Activated CD8-positive, alpha-beta memory T cell treated with anti-CD3 and anti-CD28 coated beads, Interleukin-2, amount 50 U/mL, for 48 hours (primary cell): ENCODE measurements around the gene GNG5.
"Not testable (repeated sequence)": the region's sequence is repeated elsewhere in the genome, so short reads cannot be mapped to it uniquely, and the experiment has no call there.

ENCODE experiments used
- DNase-seq: peaks from one replicate; pipeline ENCODE4 v3.0.0-alpha.2; 2020

The GNG5 gene

DNA sequence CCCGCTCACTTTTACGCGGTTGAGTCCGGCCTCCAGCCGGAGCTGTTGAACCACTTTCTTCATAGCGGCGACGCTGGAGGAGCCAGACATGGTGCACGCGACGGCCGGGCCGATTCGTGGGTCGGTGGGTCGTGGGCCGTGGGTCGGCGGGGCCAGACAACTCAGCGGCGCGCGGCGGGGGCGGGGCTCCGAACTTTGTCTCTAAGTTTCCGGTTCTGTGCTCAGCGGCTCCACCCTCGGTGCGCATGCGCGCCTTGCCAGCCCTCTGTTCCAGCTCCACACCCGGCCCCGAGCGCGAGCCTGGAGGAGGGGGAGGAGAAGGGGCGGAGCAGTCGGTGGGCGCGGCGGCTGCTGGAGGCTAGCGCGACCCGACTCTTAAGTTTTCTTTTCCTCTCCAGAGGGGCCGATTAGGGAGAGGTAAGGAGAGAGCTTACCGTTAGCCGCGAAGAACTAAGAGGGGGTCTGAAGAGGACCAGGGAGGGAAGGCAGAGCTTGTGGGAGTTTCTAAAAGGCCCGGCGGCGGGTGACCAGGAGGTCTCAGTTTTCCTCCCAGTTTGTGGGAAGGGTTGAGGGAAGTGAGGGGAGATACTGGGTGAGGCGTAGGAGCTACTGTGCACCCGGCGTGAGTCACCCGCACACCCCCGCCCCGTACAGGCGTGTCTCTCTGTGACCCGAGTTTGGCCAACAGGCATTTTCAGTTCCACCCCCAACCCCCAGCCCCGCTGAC, at the start of gene GNG5, which contains the start of gene SPATA1:
Gene GNG5, minus strand, starts transcription at position 580 of the 727 bp plus-strand sequence. Its CDS starts 490 bp downstream, at position 90.
Gene SPATA1, plus strand, starts transcription at position 385 of the 727 bp plus-strand sequence. CDS start 9,974 bp downstream, outside the sequence.
- DNase-seq: peak; percentile 99

DNA sequence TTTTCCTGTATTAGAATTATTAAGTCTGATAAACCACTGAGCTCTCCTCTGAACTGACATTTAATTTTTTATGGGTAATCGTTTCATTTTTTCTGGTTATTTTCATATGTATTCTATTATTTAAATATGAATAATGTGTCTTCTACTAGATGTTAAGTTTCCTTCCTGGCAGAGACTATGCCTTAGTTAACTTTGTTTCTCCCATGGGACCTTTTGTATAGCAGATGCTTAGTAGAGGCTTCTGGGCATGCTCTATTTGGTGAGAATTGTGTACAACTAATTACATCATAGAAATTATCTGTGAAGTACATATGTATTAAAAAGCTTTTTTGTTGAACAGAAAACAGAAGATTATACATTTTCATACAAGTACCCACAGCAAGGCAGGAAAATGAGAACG, 44.4 kb upstream of the GNG5 start:
- no peak for DNase-seq

DNA sequence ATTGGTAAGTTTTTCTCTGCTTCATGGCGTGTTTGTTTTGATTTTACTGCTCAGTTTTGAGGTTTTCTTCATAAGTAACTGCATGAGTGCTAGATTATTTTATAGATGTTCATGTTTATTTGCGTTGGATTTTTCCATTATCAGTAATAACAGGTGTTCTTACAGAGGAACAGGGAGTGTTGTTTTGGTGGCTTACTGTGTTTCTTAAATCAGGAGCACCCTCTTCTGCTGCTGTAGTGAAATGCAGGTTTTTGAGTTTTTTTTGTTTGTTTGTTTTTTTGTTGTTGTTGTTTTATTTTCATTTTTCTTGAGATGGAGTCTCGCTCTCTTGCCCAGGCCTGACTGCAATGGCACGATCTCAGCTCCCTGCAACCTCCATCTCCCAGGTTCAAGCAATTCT, 35.3 kb upstream of the GNG5 start:
- DNase-seq: no peak

DNA sequence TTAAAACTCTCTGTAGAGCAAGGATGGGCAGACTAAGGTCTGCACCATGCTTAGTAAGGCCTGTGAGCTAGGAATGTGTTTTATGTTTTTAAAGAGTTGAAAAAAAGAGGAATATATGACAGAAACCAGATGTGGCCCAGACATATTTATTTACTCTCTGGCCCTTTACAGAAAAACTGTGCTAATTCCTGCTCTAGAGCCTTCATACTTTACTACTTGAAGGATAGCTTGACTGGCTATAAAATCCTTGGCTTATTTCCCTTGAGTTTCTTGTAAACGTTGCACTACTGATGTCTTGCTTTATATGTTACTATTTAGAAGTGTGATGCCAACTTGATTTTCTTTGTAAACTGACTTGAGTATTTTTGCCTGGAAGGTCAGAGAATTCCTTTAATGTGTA, 34.4 kb upstream of the GNG5 start:
- DNase-seq: no peak

DNA sequence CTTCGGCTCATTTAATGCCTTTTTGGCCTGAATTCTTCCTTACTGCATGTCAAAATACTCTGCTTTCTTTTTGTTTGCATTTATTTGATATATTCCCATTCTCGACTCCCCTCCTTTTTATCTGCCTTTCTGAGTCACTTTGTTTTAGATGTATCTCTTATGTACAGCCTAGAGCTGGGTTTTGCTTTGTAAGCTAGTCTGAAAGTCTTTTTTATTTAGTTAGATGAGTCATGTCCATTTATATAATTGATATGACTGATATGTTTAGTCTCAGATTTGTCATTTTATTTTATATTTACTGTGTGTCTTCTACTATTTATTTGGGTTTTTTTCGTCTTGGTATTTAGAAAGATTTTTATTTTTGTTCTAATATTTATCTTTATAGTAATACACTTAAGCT, 33.6 kb upstream of the GNG5 start:
- DNase-seq: no peak

DNA sequence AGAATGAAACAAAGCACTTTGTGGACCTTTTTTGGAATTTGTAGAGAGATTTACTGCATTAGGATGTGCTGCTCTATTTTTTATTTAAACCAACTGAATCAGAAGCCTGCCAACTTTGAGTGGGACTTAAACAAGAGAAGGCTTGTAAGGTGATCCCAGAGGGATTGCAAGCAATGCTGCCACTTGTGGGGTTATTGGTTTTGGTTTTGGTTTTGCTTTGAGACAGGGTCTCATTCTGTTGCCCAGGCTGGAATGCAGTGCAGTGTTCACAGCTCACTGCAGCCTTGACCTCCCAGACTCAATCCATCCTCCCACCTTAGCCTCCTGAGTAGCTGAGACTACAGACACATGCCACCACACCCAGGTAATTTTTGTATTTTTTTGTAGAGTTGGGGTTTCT, 32.2 kb upstream of the GNG5 start:
- no peak for DNase-seq

DNA sequence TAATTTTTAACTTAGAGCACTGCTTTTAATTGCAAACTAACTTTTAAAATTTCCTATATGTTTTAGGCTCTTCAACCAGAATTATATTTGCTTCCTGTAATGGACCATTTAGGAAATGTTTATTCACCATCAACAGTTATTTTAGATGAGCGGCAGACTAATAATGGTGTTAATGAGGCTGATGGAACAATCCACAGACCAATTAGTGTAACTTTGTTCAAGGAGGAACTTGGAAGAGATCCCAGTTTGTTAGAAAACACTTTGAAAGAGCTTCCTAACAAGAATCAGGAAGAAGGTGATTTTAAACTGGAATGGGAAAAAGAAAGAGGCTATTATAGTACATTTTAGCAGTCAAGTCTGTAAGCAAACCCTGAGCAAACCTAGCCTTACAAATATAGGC, 19.4 kb upstream of the GNG5 start:
- DNase-seq: no peak

DNA sequence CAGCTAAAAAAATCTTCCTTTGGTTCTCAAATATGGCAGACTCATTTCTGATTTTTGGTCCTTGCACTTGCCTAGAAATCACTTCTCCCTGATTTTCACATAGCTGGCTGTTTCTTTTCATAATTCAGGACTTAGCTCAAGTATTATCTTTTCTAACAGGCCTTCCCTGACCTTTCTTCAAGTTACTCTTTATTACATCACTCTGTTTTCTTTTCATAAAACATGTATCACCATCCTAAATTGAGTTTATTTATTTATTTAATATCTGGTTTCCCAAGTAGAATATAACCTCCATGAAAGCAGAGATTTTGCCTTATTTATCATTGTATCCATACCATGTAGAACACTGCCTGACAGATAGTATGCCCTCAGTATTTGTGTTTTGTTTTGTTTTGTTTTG, 18.2 kb upstream of the GNG5 start:
- DNase-seq: no peak

DNA sequence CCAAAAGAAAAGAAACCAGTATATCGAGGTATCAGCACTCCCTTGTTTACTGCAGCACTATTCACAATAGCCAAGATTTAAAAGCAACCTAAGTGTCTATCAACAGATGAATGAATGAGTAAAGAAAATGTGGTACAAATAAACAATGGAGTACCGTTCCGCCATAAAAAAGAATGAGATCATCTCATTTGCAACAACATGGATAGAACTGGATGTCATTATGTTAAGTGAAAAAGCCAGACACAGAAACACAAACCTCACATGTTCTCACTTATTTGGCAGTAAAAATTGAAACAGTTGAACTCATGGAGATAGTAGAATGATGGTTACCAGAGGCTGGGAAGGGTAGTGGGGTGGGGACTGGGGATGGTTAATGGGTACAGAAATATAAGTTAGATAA, 4.3 kb upstream of the GNG5 start:
- no peak for DNase-seq

DNA sequence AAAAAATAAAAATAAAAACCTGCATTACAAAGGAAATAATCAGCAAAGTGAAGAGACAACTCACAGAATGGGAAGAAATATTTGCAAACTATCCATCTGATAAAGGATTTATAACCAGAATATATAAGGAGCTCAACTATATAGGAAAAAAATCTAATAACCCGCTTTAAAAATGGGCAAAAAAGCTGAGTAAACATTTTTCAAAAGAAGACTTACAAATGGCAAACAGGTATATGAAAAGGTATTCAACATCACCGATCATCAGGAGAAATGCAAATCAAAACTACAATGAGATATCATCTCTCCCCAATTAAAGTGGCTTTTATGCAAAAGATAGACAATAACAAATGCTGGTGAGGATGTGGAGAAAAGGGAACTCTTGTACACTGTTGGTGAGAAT, 3.8 kb upstream of the GNG5 start:
- DNase-seq: no peak

DNA sequence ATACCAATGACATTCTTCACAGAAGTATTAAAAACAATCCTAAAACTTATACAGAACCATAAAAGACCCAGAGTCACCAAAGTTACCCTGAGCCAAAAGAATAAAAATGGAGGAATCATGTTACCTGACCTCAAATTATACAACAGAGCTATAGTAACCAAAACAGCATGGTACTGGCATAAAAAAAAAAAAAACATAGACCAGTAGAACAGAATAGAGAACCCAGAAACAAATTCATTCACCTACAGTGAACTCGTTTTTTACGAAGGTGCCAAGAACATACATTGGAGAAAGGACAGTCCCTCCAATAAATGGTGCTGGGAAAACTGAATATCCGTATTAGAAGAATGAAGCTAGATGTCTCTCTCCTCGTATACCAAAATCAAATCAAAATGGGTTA, 2.6 kb upstream of the GNG5 start:
- DNase-seq: no peak

DNA sequence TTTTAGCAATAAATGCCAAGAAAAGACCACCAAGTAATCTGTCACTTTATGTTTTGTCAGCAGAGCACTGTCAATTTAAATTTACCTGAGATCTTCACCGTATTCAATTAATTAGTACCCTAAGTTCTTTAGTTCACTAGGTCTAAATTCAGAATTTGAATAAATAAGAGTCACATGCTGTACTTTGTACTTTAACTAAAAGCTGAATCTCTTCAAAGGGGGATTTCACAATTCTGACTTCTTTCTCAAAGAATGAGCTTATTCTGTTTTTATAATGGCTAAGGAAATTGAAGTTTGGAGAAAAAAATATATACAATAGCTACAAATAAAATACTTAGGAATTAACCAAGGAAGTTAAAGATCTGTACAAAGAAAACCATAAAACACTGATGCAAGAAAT, 2.1 kb upstream of the GNG5 start:
- DNase-seq: no peak

DNA sequence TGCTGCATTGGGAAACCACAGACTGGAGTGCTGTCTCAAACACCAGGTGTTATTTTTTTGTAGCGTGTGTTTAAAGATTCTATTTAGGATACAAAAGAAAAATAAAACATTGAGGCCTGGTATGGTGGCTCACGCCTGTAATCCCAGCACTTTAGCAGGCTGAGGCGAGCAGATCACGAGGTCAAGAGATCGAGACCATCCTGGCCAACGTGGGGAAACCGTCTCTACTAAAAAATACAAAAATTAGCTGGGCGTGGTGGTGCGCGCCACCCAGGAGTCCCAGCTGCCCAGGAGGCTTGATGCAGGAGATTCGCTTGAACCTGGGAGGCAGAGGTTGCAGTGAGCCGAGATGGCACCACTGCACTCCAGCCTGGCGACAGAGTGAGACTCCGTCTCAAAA, 1.5 kb upstream of the GNG5 start:
- DNase-seq: not testable (repeated sequence)

DNA sequence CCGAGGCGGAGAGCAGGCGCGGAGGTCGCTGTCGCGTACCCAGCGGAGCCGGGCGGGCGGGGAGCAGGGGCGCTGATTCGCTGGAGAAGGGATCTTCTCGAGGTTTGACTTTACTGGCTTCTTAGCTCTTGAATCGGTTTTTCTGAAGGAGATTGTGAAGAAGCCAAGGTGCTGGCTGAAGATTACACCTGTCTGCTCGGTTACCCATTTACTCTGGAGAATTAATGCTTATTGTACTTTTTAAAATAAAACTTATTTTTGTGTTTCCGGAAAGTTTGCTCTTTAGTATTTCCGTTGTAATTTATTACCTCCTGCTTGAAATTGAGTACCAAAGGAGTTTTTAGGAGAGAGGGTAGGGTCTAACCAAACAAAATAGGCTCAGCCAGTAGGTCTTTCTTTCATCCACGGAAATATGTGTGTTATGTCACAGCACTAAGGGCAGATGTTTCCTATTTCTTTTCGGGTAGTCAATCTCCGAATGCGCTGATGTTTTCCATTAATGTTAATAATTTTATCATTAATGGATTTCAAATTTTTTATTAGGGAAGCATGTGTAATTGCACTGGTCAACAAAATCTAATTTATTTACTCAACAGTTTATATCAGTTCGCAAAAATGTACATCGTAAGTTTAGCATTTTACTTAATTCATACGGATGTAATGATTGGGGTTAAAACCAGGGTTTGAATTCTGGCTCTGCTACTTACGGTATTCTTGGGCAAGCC, 510 bp upstream of the GNG5 start:
- DNase-seq: no peak

DNA sequence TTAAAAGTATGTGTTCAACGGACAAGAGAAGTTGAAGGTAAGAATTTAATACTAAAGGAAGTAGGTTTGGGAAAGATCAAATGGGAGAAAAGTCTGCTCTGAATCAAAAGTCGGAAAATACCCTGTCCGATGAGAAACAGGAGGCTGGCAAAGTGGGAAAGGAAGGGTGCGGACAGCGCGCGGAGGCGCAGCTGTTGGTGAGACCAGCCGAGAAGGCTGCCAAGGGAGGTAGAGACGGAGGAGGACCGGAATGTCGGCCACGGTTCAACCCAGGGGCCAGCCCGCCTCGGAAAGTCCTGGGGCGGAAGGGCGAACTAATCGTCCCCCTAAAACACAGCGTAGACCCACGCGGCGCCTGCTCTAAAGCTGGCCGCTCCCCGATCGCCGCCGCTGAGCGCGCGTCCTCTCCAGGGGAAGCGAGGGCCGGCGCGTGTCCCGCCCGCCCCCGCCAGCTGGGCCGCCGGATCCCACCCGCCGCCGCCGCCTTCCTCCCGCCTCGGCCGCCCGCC, 834 bp downstream of the GNG5 start:
- no peak for DNase-seq

DNA sequence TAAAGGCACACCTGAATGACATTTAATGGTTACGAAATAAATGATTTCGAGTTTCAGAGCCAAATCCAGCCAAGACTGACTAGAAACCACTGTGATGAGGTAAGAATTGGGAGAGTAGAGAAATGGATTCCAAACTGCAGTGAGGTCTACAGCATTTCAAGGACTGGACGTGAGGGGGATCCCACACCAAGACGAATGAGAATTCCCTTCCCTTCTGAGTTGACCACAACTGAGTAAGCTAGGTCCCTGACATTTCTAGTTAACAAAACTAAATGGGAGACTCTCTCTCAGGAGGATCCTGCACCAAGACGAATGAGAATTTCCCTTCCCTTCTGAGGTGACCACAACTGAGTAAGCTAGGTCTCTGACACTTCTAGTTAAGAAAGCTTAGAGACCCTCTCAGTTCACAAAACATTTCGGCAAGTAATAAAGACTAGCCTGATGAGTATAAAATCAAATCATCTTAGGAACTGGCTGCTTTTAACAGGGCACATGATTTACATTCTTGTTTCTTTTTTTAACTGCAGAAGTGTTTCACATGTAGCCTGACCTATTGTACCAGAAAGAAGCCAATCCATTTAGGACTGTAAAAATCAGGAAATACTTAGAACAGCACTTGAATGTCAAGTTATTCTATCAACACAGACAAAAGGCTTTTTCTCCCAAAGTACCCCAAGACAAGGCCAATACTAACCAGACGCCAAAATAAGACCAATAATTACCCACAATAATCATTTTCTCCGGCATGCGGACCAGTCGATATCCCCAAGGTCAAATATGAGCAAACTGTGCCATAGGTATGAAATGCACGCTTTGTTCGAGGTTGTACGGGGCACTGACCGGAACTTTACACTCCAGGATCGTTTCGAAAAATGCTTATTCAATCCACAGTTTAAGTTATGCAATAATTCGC, 1.5 kb downstream of the GNG5 start:
- no peak for DNase-seq

DNA sequence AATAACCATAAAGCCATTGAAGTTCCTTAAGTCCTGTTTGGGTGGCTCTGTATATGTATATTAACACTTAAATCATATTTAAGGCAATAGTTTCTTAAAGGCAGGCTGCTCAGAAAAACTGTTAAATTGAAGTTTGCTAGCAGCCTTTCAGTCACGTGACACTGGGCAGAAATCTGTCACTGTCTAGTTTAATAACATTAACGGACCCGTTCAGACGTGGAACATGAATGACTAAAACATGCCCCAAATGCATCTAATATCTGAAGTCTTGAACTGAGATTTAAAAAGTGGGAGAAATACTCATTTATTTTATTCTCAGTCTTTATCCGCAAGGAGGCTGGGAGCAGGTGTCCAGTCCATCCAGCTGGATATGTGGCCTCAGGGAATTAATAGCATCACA, 3.5 kb downstream of the GNG5 start:
- DNase-seq: no peak

DNA sequence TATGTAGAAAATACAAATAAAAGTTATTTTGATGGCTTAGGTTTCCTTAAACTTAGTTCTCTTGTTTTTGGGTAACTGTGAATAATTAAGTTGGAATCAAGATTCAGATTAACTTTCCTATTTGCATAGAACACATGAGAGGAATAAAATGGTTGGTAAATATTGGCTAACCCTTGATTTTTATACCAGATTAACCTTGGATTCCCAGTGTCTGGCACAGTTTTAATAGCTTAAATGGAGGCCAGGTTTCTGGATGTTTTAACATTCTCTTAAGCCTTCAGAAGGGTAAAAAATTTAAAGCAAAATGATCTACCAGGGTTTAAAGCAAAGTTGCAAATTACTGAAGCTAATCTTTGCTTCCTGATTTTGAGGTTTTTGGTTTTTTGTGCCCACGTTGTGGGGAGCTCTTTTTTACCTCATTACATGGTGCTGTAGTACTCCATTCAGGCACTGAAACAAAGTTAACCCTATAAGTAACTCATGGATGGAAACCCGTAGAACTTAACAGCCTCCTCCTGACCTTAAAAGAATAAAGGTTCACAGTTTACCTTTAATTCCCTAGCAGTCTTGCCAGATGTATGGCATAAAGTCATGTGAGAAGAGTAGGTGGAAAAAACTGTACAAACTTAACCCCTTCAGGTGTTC, 8.6 kb downstream of the GNG5 start:
- no peak for DNase-seq

DNA sequence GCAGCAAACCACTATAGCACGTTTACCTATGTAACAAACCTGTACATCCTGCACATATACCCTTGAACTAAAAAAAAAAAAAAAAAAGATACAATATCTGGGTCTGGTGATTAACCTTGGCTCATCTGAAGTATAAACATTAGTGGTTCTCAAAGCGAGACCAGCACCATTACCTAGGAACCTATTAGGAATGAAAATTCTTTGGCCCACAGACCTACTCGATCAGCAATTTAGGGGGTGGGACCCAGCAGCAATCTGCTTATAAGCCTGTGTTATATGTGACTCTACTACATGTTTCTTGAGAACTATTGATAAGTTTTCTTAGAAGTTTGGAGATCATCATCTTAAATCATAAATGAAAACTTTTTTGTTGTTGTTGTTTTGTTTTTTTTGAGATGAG, 9.9 kb downstream of the GNG5 start:
- DNase-seq: no peak

DNA sequence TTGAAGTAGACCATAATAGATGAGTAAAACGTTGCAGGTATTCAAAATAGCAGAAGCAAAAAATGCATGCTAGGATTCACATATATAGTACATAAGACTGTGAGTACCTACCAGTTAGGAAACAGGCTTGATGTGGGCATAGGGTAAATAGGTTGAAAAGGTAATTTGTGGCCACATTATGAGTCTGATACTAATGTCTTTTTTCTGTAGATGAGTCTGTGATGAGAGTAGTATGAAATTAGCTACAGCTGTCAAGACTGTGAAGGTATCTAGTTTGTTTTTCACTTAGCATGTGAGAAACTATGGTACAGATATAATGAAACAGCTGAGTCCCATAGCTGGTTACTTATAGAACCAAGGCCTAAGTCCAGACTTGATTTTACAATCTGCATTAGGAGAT, 12.6 kb downstream of the GNG5 start:
- no peak for DNase-seq

DNA sequence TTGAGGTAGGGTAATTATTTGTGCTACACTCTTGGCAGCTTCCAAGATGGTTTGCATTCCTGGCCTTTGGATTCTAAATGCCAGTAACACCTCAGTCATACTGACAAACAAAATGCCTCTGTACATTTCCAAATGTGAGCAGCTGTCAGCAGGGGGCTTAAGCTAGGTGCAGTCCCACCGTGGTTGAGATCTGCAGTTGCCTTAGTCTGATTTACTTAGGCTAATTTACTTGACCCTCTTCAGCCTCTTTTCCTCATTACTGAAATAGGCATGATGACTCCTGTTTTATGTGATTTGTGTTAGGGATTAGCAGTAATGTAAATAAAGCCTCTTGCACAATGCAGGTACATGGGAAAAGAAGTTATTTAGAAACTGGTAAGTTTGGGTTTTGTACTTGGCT, 13.7 kb downstream of the GNG5 start:
- no peak for DNase-seq

DNA sequence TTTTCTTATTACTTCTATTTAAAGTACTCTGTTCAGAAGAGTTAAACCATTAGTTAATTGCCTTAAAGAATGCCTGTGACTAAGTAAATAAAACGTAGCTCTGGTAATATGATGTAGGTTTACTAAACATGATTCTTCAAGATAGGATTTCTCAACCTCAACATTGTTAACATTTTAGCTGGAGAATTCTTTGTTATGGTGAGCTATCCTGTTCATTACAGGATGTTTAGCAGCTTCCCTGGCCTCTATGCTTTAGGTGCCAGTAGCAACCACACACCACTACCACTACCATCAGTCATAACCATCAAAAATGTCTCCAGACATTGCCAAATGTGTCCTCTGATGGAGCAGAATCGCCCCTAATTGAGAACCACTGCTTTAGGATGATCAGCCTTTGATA, 16.6 kb downstream of the GNG5 start:
- DNase-seq: no peak

DNA sequence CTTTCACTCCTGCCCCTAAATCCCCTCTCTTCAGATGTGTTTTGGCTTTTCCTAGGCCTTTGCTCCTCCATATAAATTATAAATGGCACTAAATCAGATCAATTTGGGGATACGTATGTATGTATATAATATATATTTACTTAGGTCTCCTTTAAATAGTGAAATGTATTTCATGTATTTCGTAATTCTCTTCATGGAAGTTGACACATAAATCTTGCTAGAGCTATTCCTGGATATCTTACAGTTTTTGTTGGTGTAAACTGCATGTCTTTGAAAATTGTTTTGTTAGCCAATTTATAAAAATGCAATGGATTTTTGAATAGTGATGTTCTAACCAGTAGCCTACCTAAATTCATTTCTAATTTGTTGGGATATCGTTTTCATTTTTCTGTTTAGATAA, 18.3 kb downstream of the GNG5 start:
- DNase-seq: no peak
